Measurements from ENCODE around the gene CACNA2D4. TPM values are rescaled to one million over a fixed set of nuclear protein-coding genes. Genes with fewer than 3 reads are reported as not detected.

The CACNA2D4 gene
- total RNA-seq, 1 experiment from 2014 or later = not detected

GRCh38 chr12:1936406-1937320 lies 18.2 kb upstream of the CACNA2D4 start:
- H3K4me1 ChIP-seq (ENCODE audit: insufficient read depth, low read length) = peaks cover 21% of the 10 kb centered on the region
- H3K9ac ChIP-seq (ENCODE audit: low read length) = no peak overlapping the region
- intact Hi-C loops (cut with micrococcal nuclease) = loop anchor here (1.0 to 10.0 kb wide), 3 partner anchors 140 to 304 kb away; no protein-coding TSS in a partner anchor
- H3K4me3 ChIP-seq (ENCODE audit: low read length) = peak overlapping the region; percentile 19; the same call in 1 of the 2 replicates
- H3K27me3 ChIP-seq (ENCODE audit: low read length) = no peaks in the 10 kb centered on the region
- H3K36me3 ChIP-seq (ENCODE audit: low read depth, low read length) = no peaks in the 10 kb centered on the region
- peak overlapping the region; percentile 52 for H3K27ac ChIP-seq (ENCODE audit: low read length)
- H3K9me2 ChIP-seq (replicated peaks; ENCODE audit: low read length) = no peaks in the 10 kb centered on the region
- peak overlapping the region; percentile 31; the same call in 1 of the 2 replicates for H2AFZ ChIP-seq (ENCODE audit: low read length)
- POLR2A ChIA-PET (ENCODE audit: unreplicated experiment) = no interaction called here
- BruUV-seq (replicated peaks) = no TSS peak
- peak overlapping the region; percentile 62 for H3K4me2 ChIP-seq (ENCODE audit: low read length)
- CTCF ChIA-PET = interaction anchor here (0.5 to 0.7 kb wide), 3 partner anchors 206 to 285 kb away, joined by 3 to 4 read pairs (median 4); no protein-coding TSS in a partner anchor
- no peaks in the 10 kb centered on the region for H3F3A ChIP-seq (ENCODE audit: low read length, unreplicated experiment)
- DNase-seq (peak; percentile 90), ATAC-seq (peak; percentile 91)
- H3K9me3 ChIP-seq (ENCODE audit: low read length) = no peaks in the 10 kb centered on the region
- TF ChIP-seq EZH2 (IDR thresholded peaks at IDR 0.05; ENCODE audit: low read length, unreplicated experiment) (no peak), EZH2phosphoT487 (IDR thresholded peaks at IDR 0.05; ENCODE audit: borderline replicate concordance, low read length) (no peak), CTCF (conservative IDR thresholded peaks at IDR 0.05; ENCODE audit: low read depth, low read length) (no peak)
- H3K79me2 ChIP-seq (ENCODE audit: low read length) = no peaks in the 10 kb centered on the region
- no peaks in the 10 kb centered on the region for H4K20me1 ChIP-seq (ENCODE audit: low read length)

- Histone ChIP-seq H3K27me3 (ENCODE audit: low read length) (no peaks in the 10 kb centered on the region), H3K36me3 (ENCODE audit: low read depth, low read length) (no peaks in the 10 kb centered on the region), H3K79me2 (ENCODE audit: low read length) (no peaks in the 10 kb centered on the region), H3K9ac (ENCODE audit: low read length) (no peak overlapping the region), H3K9me2 (replicated peaks; ENCODE audit: low read length) (no peaks in the 10 kb centered on the region), H2AFZ (ENCODE audit: low read length) (peak overlapping the region; percentile 3; the same call in 1 of the 2 replicates), H3F3A (ENCODE audit: low read length, unreplicated experiment) (no peaks in the 10 kb centered on the region), H3K9me3 (ENCODE audit: low read length) (no peaks in the 10 kb centered on the region), H3K4me3 (ENCODE audit: low read length) (no peak overlapping the region; the same call in 1 of the 2 replicates), H4K20me1 (ENCODE audit: low read length) (no peaks in the 10 kb centered on the region), H3K4me1 (ENCODE audit: insufficient read depth, low read length) (peaks cover 21% of the 10 kb centered on the region), H3K27ac (ENCODE audit: low read length) (no peak overlapping the region), H3K4me2 (ENCODE audit: low read length) (peak overlapping the region; percentile 62)
- DNase-seq (no peak), ATAC-seq (peak; percentile 4; the same call in 1 of the 2 replicates)
- CTCF ChIA-PET = interaction anchor here (0.5 to 0.7 kb wide), 2 partner anchors 207 to 285 kb away, joined by 3 to 4 read pairs; no protein-coding TSS in a partner anchor
- POLR2A ChIA-PET (ENCODE audit: unreplicated experiment) = no interaction called here
- no peak for TF ChIP-seq EZH2phosphoT487 (IDR thresholded peaks at IDR 0.05; ENCODE audit: borderline replicate concordance, low read length)
- no peak for TF ChIP-seq EZH2 (IDR thresholded peaks at IDR 0.05; ENCODE audit: low read length, unreplicated experiment)
- no peak for TF ChIP-seq CTCF (conservative IDR thresholded peaks at IDR 0.05; ENCODE audit: low read depth, low read length)
- intact Hi-C loops (cut with micrococcal nuclease) = loop anchor here (1.0 to 10.0 kb wide), 3 partner anchors 140 to 304 kb away; no protein-coding TSS in a partner anchor
- no TSS peak for BruUV-seq (replicated peaks)
Measured at GRCh38 chr12:1935700-1936378, 17.4 kb upstream of the CACNA2D4 start.
